Embryonic facial prominence (tissue), 1 donor: ENCODE measurements around the gene ZNF451.

Source experiments
- DNase-seq: peaks from one replicate; pipeline ENCODE4 v3.0.0-alpha.2; 2016; ENCODE audit errors: extremely low spot score

Gene ZNF451

DNA sequence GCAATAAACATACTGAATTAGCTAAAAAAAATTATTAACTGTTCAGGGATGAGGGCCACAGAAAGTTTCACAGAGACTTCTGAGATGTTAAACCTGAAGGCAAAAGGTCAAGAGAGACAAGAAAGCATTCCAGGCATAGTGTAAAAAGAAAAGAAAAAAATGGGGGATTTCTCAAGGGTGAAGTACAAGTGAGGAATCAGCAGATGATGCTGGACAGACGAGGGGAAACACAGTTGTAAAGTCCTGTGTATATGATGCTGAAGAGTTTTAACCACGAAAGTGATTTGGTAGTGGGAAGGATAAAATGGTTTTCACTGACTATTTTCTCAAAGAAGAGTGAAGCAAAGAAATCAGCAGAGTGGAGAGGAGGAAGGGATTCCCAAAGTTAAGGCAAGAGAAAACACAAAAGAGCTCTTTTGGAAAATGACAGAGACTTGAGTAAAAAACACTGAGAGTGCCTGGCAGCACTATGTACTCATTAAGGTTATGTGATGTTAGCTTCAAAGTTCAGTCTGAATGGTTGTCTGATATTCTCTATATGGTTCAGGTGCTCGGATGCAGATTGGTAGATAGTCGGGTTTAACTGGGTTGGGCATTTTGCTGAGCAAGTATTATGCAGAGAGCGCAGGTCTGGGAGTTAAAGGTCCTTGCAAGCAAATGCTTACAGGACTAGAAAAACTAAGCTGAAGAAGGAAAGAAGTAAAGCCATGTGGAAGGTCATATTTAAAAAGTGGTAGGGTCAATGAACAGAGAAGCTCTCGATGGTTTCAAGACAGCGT lies 115.8 kb downstream of the ZNF451 start:
- no peak for DNase-seq

DNA sequence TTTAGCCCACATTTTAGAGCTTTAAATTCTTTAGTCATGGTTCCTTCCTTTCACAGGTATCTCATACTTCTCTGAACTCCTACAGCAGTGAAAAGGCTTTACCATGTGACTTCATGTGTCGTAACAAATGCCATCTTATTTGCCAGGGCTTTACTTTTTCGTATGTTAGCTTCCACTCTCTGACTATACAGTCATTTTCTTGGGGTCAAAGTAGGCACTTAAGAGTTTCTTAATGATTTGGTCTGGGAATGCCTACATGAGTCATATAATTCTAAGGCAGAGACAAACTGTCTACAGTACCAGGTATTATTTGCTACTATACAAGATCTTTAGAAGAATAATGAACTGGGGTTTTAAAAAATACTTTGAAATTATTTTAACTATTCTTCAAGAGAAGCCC lies 117.2 kb downstream of the ZNF451 start:
- no peak for DNase-seq

DNA sequence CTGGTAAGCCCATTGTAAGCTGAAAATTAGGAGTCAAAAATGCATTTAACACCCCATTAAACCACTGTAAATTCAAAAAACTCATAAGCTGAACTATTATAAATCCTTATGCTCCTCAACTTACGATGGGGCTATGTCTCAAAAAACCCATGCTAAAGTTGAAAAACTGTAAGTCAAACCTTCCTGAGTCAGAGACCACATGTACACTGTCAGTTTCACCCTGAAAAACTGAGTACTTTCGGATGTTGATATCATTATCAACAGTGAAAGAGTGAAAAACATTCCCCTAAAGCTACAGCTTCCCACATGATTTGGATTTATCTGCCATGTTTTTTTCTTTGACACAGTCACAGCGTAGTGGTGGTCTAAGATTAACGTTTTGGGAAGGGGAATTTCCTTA lies 117.9 kb downstream of the ZNF451 start:
- no peak for DNase-seq

DNA sequence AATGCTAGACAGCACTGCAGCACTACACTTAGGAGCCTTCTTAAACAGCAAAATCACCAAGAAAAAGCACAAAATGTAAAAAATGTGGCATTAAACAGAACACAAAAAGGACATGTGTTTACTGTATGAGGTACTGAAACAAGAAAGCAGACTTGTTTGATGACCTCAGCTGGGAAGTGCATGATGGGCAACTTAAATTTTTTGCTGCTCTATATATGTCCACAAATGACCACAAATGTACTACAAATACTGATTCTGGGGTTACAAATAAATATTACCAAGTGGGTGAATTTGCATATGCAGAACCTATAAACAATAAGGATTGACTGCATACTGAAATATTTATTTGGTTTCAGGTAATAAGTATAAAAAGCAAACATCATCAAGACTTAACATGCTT lies 119.0 kb downstream of the ZNF451 start:
- no peak for DNase-seq

DNA sequence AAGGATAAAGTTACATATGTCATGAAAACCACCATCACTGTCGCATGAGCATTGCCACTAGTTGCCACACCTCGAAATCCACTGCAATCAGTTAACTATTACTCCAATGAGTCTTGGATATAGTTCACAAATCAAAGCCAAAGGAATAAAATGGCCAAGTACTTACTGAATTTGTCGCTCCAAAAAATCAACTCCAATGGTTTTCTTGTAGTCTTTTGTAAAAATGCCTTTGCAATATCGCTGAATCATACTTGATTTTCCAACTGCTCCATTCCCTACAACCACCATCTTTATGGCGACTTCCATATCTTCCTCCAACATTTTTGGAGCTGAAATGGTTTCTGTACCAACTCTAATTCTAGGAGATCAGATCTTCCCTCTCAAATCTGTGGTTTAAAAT lies 120.1 kb downstream of the ZNF451 start:
- DNase-seq: no peak

DNA sequence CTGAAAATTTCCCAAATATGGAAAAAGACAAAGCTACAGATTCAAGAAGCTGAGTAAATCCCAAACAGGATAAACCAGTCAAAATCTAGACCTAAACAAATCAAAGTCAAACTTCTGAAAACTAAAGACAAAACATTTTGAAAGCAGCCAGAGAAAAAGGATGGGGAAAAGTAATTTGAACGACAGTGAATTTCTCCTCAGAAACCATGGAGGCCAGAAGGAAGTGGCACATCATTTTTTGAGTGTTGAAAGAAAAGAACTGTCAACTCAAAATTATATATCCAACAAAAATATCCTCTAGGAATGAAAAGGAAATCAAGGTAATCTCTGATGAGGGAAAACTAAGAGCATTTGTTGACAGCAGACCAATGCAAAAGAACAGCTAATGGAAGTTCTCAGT lies 125.3 kb downstream of the ZNF451 start:
- DNase-seq: no peak

DNA sequence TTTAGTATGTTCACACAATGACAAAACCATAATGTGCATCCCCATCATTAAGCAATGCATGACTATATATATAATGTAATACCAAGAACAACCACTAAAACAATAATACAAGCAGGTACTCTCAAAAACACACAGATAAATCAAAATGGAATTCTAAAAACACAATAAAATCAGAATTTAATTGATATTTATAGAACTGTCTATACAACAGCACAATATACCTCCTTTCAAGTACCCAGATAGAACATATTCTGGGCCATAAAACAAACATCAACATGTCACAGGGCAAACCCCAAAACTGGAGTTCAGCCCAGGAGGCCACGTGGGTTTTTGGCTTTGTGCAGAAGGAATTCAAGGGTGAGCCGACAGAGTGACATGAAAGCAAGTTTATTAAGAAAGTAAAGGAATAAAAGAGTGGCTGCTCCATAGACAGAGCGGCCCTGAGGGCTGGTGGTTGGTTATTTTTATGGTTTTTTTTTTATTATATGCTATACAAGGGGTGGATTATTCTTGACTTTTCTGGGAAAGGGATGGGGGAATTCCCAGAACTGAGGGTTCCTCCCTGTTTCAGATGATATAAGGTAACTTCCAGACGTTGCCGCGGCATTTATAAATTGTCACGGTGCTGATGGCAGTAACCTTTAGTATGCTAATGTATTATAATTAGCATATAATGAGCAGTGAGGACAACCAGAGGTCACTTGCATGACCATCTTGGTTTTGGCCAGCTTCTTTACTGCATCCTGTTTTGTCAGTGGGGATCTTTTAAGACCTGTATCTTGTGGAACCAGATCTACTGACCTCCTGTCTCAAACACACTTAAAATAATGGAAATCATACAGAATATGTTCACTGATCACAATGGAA lies 126.5 kb downstream of the ZNF451 start:
- DNase-seq: no peak

DNA sequence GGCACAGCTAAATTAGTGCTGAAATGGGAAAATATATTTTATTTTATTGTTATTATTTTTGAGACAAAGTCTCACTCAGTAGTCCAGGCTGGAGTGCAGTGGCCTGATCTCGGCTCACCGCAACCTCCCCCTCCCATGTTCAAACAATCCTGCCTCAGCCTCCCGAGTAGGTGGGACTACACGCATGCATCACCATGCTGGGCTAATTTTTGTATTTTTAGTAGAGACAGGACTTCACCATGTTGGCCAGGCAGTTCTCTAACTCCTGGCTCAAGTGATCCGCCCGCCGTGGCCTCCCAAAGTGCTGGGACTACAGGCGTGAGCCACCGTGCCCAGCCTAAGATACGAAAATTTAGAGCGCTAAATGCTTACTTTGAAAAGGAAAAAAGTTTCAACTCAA lies 127.3 kb downstream of the ZNF451 start:
- no peak for DNase-seq
